HUES64 (cell line): ENCODE measurements around the gene SLC16A3.

Experiments
- H3K27ac ChIP-seq: 2 replicates; pipeline ENCODE4 v1.7.0; 2013; ENCODE audit warnings: low read depth, low read length, inconsistent platforms
- H3K27me3 ChIP-seq: 2 replicates; pipeline ENCODE4 v1.6.1; 2013; ENCODE audit warnings: mild to moderate bottlenecking, low read length; ENCODE audit not compliant: insufficient read depth
- H3K36me3 ChIP-seq: 2 replicates; pipeline ENCODE4 v1.6.1; 2013; ENCODE audit warnings: mild to moderate bottlenecking, low read length; ENCODE audit not compliant: insufficient read depth
- H3K4me1 ChIP-seq: 2 replicates; pipeline ENCODE4 v1.6.1; 2013; ENCODE audit warnings: mild to moderate bottlenecking, low read length, moderate library complexity; ENCODE audit not compliant: insufficient read depth
- H3K4me3 ChIP-seq: 2 replicates; pipeline ENCODE4 v1.5.1; 2013; ENCODE audit warnings: mild to moderate bottlenecking, low read length, moderate library complexity
- H3K9ac ChIP-seq: 2 replicates; pipeline ENCODE4 v1.6.1; 2013; ENCODE audit warnings: mild to moderate bottlenecking, low read depth, low read length
- H3K9me3 ChIP-seq: 2 replicates; pipeline ENCODE4 v1.6.1; 2013; ENCODE audit warnings: low read depth, low read length; ENCODE audit not compliant: insufficient read depth
- WGBS: fragments of 150-250, 120-280 bp; methylation state at CpG from one replicate; pipeline ENCODE4 v1.1.7; 2013; ENCODE audit warnings: missing lambda C conversion rate; 5-methylcytosine and 5-hydroxymethylcytosine counted together

Gene SLC16A3

GRCh38 chr17:82217530-82218204, 11.2 kb upstream of the SLC16A3 start:
- no peaks in the 10 kb centered on the region for H3K9me3 ChIP-seq
- no peak overlapping the region for H3K27ac ChIP-seq
- peaks cover 15% of the 10 kb centered on the region for H3K27me3 ChIP-seq
- H3K36me3 ChIP-seq = no peaks in the 10 kb centered on the region
- no peak overlapping the region for H3K4me3 ChIP-seq
- no peaks in the 10 kb centered on the region for H3K4me1 ChIP-seq
- no peak overlapping the region for H3K9ac ChIP-seq
- WGBS = 75% methylated on average over 21 of the region's 21 CpGs

DNA sequence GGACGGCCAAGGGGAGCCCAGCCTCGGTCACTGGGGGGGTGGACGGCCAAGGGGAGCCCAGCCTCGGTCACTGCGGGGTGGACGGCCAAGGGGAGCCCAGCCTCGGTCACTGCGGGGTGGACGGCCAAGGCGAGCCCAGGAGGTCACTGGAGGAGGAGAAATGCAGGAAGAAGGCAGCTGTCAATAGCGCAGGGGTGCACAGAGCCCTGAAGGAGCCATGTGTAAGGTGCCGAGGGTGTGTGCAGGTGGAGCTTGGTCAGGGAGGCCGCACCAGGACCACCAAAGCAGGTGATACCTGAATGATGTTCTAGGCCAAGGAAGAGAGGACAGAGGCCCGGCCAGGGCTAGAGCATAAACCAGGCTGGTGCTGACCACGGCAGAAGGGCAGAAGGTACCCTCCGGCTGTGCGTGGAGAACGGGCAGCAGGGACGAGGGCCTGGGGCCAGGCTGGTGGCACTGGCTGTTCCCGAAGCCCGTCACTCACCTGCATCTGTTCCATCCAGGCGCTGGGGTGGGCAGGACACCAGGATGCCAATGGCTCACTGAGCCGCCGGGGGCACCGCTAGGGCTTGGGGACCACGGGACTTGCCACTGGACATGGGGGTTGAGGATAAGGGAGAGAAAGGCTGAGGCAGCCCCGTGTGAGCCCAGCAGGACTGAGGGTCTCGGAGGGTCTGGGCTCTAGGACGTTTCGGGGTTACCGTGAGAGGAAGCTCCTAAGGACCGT, 10.3 kb upstream of the SLC16A3 start:
- Histone ChIP-seq H3K27me3 (peaks cover 8% of the 10 kb centered on the region), H3K36me3 (no peaks in the 10 kb centered on the region), H3K9ac (no peak overlapping the region), H3K27ac (no peak overlapping the region), H3K9me3 (no peaks in the 10 kb centered on the region), H3K4me1 (no peaks in the 10 kb centered on the region), H3K4me3 (no peak overlapping the region)
- whole genome bisulfite sequencing = 89% methylated on average over 32 of the region's 32 CpGs

GRCh38 chr17:82219083-82219482, 9.8 kb upstream of the SLC16A3 start:
- H3K9me3 ChIP-seq = no peaks in the 10 kb centered on the region
- H3K36me3 ChIP-seq = no peaks in the 10 kb centered on the region
- no peaks in the 10 kb centered on the region for H3K4me1 ChIP-seq
- H3K27ac ChIP-seq = no peak overlapping the region
- no peak overlapping the region for H3K9ac ChIP-seq
- peaks cover 4% of the 10 kb centered on the region for H3K27me3 ChIP-seq
- 92% methylated on average over 7 of the region's 7 CpGs for WGBS
- H3K4me3 ChIP-seq = no peak overlapping the region

GRCh38 chr17:82219753-82220709, 8.8 kb upstream of the SLC16A3 start:
- Histone ChIP-seq H3K4me1 (no peaks in the 10 kb centered on the region), H3K9me3 (no peaks in the 10 kb centered on the region), H3K9ac (no peak overlapping the region), H3K4me3 (no peak overlapping the region), H3K27me3 (no peaks in the 10 kb centered on the region), H3K27ac (no peak overlapping the region), H3K36me3 (no peaks in the 10 kb centered on the region)
- 93% methylated on average over 11 of the region's 11 CpGs for WGBS

GRCh38 chr17:82221341-82221902, 7.4 kb upstream of the SLC16A3 start:
- H3K9me3 ChIP-seq = no peaks in the 10 kb centered on the region
- peaks cover 3% of the 10 kb centered on the region for H3K27me3 ChIP-seq
- H3K4me1 ChIP-seq = no peaks in the 10 kb centered on the region
- H3K36me3 ChIP-seq = no peaks in the 10 kb centered on the region
- 85% methylated on average over 10 of the region's 10 CpGs for WGBS
- no peak overlapping the region for H3K9ac ChIP-seq
- H3K27ac ChIP-seq = no peak overlapping the region
- no peak overlapping the region for H3K4me3 ChIP-seq

DNA sequence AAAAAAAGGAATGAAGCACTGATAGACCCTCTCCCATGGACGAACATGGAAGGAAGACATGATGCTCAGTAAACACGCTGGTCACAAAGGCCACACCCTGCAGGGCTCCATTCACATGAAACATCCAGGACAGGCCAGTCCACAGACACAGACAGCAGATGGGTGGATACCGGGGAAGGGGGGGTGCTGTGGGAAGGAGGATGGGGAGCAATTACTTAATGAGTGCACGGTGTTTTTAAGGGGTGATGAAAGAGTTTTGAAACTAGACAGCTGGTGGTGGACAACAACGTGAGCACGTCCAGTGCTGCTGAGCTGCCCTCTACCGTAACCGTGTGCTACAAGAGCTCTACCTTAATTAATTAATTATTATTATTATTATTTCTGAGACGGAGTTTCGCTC, 6.0 kb upstream of the SLC16A3 start:
- Histone ChIP-seq H3K4me1 (no peaks in the 10 kb centered on the region), H3K36me3 (no peaks in the 10 kb centered on the region), H3K27me3 (peaks cover 17% of the 10 kb centered on the region), H3K4me3 (no peak overlapping the region), H3K27ac (no peak overlapping the region), H3K9ac (no peak overlapping the region), H3K9me3 (no peaks in the 10 kb centered on the region)
- 92% methylated on average over 9 of the region's 10 CpGs for WGBS

DNA sequence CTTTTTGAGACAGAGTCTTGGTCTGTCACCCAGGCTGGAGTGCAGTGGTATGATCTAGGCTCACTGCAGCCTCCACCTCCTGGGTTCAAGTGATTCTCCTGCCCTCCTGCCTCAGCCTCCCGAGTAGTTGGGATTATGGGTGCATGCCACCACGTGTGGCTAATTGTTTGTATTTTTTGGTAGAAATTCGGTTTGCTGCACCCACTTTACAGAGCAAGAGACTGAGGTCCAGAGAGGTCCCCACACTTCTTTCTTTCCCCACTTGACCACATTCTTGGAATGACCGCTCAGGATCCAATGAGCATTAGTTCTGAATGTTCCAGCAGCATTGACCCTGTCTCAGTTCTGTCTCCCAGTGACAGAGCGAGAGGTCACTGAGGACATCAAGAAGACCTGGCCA, 5.3 kb upstream of the SLC16A3 start:
- no peak overlapping the region for H3K9ac ChIP-seq
- H3K27me3 ChIP-seq = peaks cover 24% of the 10 kb centered on the region
- no peaks in the 10 kb centered on the region for H3K36me3 ChIP-seq
- H3K4me1 ChIP-seq = no peaks in the 10 kb centered on the region
- WGBS = 87% methylated on average over 5 of the region's 5 CpGs
- H3K4me3 ChIP-seq = no peak overlapping the region
- H3K27ac ChIP-seq = no peak overlapping the region
- no peaks in the 10 kb centered on the region for H3K9me3 ChIP-seq

- 84% methylated on average over 8 of the region's 8 CpGs for WGBS
- Histone ChIP-seq H3K9ac (no peak overlapping the region), H3K4me3 (no peak overlapping the region), H3K9me3 (no peaks in the 10 kb centered on the region), H3K27ac (no peak overlapping the region), H3K36me3 (no peaks in the 10 kb centered on the region), H3K27me3 (peaks cover 35% of the 10 kb centered on the region), H3K4me1 (no peaks in the 10 kb centered on the region)
Observed at GRCh38 chr17:82224666-82225065, 4.2 kb upstream of the SLC16A3 start.

- peaks cover 43% of the 10 kb centered on the region for H3K27me3 ChIP-seq
- H3K9ac ChIP-seq = no peak overlapping the region
- no peaks in the 10 kb centered on the region for H3K9me3 ChIP-seq
- H3K4me3 ChIP-seq = no peak overlapping the region
- no peaks in the 10 kb centered on the region for H3K36me3 ChIP-seq
- H3K4me1 ChIP-seq = no peaks in the 10 kb centered on the region; the same call in 1 of the 2 replicates
- WGBS = 78% methylated on average over 23 of the region's 24 CpGs
- no peak overlapping the region for H3K27ac ChIP-seq
Observed at GRCh38 chr17:82225368-82226029, 3.3 kb upstream of the SLC16A3 start.

DNA sequence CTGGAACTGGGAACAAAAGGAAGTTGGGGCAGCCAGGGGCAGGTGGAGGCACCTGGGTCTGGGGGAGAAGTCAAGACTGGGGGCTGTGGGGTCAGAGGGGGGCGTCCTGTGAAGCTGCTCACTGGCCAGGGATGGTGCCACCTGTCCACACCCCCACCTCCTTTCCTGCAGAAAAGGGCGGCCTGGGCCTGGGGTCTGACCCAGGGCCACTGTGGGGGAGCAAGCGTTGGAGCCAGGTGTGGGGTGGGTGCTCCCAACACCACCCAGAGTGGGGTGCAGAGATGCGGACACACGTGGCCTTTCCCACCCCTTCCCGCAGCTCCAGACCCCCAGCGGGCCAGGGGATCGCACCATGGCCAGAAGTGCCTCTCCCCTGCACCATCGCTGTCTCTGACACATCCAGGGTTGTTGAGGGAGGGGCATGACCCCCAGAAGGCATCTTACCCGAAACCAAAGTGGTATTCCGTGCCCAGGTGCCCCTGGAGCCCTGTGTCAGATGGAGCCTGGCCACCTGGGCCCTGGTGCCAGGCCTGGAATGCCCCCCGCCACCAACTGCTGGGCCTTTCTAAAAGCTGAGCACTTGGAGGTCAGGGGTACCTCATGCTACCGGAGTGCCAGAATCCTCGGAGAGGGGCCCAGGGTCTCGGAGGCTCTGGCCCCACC, 2.6 kb upstream of the SLC16A3 start:
- Histone ChIP-seq H3K36me3 (no peaks in the 10 kb centered on the region), H3K4me1 (no peaks in the 10 kb centered on the region; the same call in 1 of the 2 replicates), H3K27me3 (peaks cover 51% of the 10 kb centered on the region), H3K9ac (no peak overlapping the region), H3K9me3 (no peaks in the 10 kb centered on the region), H3K27ac (no peak overlapping the region), H3K4me3 (no peak overlapping the region)
- 91% methylated on average over 15 of the region's 15 CpGs for WGBS
